Measurements from ENCODE around the gene SBF1. TPM values are rescaled to one million over a fixed set of nuclear protein-coding genes. Genes with fewer than 3 reads are reported as not detected.
"Not testable (repeated sequence)": the region's sequence is repeated elsewhere in the genome, so short reads cannot be mapped to it uniquely, and the experiment has no call there.

SBF1 gene
- total RNA-seq, 1 donor from 2014 or later: 110 TPM

GRCh38 chr22:50415426-50415825, 59.4 kb downstream of the SBF1 start:
- no peak for DNase-seq (ENCODE audit: extremely low spot score, unreplicated experiment)
- H3K36me3 Mint-ChIP-seq (ENCODE audit: unreplicated experiment): peaks cover 31% of the 10 kb centered on the region
- H3K27ac Mint-ChIP-seq (ENCODE audit: unreplicated experiment): no peak overlapping the region
- H3K4me3 Mint-ChIP-seq (ENCODE audit: unreplicated experiment): no peak overlapping the region
- H3K27me3 Mint-ChIP-seq (ENCODE audit: unreplicated experiment): no peaks in the 10 kb centered on the region
- H3K9me3 Mint-ChIP-seq (ENCODE audit: unreplicated experiment): no peaks in the 10 kb centered on the region
- TF ChIP-seq, protein P1, sequence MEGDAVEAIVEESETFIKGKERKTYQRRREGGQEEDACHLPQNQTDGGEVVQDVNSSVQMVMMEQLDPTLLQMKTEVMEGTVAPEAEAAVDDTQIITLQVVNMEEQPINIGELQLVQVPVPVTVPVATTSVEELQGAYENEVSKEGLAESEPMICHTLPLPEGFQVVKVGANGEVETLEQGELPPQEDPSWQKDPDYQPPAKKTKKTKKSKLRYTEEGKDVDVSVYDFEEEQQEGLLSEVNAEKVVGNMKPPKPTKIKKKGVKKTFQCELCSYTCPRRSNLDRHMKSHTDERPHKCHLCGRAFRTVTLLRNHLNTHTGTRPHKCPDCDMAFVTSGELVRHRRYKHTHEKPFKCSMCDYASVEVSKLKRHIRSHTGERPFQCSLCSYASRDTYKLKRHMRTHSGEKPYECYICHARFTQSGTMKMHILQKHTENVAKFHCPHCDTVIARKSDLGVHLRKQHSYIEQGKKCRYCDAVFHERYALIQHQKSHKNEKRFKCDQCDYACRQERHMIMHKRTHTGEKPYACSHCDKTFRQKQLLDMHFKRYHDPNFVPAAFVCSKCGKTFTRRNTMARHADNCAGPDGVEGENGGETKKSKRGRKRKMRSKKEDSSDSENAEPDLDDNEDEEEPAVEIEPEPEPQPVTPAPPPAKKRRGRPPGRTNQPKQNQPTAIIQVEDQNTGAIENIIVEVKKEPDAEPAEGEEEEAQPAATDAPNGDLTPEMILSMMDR (IDR thresholded peaks at IDR 0.05): no peak
- no peaks in the 10 kb centered on the region for H3K4me1 Mint-ChIP-seq (ENCODE audit: unreplicated experiment)

- Mint-ChIP-seq H3K9me3 (ENCODE audit: unreplicated experiment) (no peaks in the 10 kb centered on the region), H3K4me3 (ENCODE audit: unreplicated experiment) (no peak overlapping the region), H3K36me3 (ENCODE audit: unreplicated experiment) (peaks cover 27% of the 10 kb centered on the region), H3K4me1 (ENCODE audit: unreplicated experiment) (no peaks in the 10 kb centered on the region), H3K27ac (ENCODE audit: unreplicated experiment) (no peak overlapping the region), H3K27me3 (ENCODE audit: unreplicated experiment) (no peaks in the 10 kb centered on the region)
- TF ChIP-seq, protein P1 (IDR thresholded peaks at IDR 0.05): no peak
- DNase-seq (ENCODE audit: extremely low spot score, unreplicated experiment): no peak
These were observed 60.2 kb downstream of the SBF1 start for GRCh38 chr22:50414476-50415248.

DNA sequence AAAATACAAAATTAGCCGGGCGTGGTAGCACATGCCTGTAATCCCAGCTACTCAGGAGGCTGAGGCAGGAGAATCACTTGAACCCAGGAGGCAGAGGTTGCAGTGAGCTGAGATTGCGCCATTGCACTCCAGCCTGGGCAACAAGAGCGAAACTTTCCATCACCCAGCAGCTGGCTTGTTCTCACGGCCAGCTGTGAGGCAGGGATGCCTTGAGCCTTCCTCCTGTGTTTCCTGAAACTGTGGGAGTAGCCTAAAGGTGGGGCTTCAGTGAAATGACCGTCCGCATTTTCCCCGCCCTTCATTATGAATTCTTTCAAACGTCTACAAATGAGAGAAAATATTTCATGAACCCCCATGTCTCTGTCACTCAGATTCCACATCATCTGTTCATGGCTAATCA, 65.9 kb downstream of the SBF1 start:
- H3K27me3 Mint-ChIP-seq (ENCODE audit: unreplicated experiment); H3K4me1 Mint-ChIP-seq (ENCODE audit: unreplicated experiment); DNase-seq (ENCODE audit: extremely low spot score, unreplicated experiment); H3K4me3 Mint-ChIP-seq (ENCODE audit: unreplicated experiment); H3K9me3 Mint-ChIP-seq (ENCODE audit: unreplicated experiment); H3K27ac Mint-ChIP-seq (ENCODE audit: unreplicated experiment): not testable (repeated sequence)
- H3K36me3 Mint-ChIP-seq (ENCODE audit: unreplicated experiment): peaks cover 23% of the 10 kb centered on the region

- H3K27ac Mint-ChIP-seq (ENCODE audit: unreplicated experiment): no peak overlapping the region
- no peaks in the 10 kb centered on the region for H3K9me3 Mint-ChIP-seq (ENCODE audit: unreplicated experiment)
- no peak for DNase-seq (ENCODE audit: extremely low spot score, unreplicated experiment)
- no peak overlapping the region for H3K4me3 Mint-ChIP-seq (ENCODE audit: unreplicated experiment)
- TF ChIP-seq, protein P1 (IDR thresholded peaks at IDR 0.05): no peak
- H3K36me3 Mint-ChIP-seq (ENCODE audit: unreplicated experiment): peaks cover 18% of the 10 kb centered on the region
- no peaks in the 10 kb centered on the region for H3K27me3 Mint-ChIP-seq (ENCODE audit: unreplicated experiment)
- H3K4me1 Mint-ChIP-seq (ENCODE audit: unreplicated experiment): peaks cover 3% of the 10 kb centered on the region
These were observed 66.5 kb downstream of the SBF1 start for GRCh38 chr22:50408311-50408710.

GRCh38 chr22:50406416-50407170, 68.2 kb downstream of the SBF1 start:
- Mint-ChIP-seq H3K4me3 (ENCODE audit: unreplicated experiment) (no peak overlapping the region), H3K4me1 (ENCODE audit: unreplicated experiment) (peaks cover 3% of the 10 kb centered on the region), H3K9me3 (ENCODE audit: unreplicated experiment) (no peaks in the 10 kb centered on the region), H3K27me3 (ENCODE audit: unreplicated experiment) (no peaks in the 10 kb centered on the region), H3K36me3 (ENCODE audit: unreplicated experiment) (peaks cover 27% of the 10 kb centered on the region), H3K27ac (ENCODE audit: unreplicated experiment) (no peak overlapping the region)
- TF ChIP-seq, protein P1 (IDR thresholded peaks at IDR 0.05): no peak
- no peak for DNase-seq (ENCODE audit: extremely low spot score, unreplicated experiment)
